ENCODE results near the gene MACROD2. TPM values are rescaled to one million over a fixed set of nuclear protein-coding genes. Genes with fewer than 3 reads are reported as not detected.

Gene MACROD2
- total RNA-seq, 1 donor from 2014 or later: not detected

GRCh38 chr20:15632680-15633079 lies 1637.4 kb downstream of the MACROD2 start:
- no peak for DNase-seq (ENCODE audit: low spot score)
- Mint-ChIP-seq H3K9me3 (peaks cover 12% of the 10 kb centered on the region), H3K27ac (no peak overlapping the region), H3K4me3 (ENCODE audit: low read depth) (no peak overlapping the region), H3K36me3 (ENCODE audit: low read depth) (no peaks in the 10 kb centered on the region), H3K27me3 (ENCODE audit: low read depth) (no peaks in the 10 kb centered on the region), H3K4me1 (ENCODE audit: low read depth) (no peaks in the 10 kb centered on the region)
- intact Hi-C loops (cut with micrococcal nuclease): no loop called here

DNA sequence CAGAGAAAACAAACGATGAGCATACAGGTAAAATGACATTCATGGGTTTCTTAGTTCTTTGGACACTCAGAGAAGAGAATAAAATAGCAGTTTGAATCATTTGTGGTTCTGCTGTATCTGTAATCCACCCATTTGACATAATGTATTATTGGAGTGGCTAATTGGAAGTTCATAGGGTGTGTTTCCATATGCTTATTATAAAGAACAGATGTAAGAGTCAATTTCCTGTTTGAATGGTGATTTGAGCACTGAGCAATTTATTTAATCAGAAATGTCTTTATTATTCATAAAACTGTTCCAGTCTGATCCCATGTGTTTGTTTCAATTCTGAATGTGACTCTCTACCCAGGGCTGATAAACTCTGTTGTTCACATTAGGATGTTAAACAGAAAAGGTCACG lies 1638.8 kb downstream of the MACROD2 start:
- H3K4me1 Mint-ChIP-seq (ENCODE audit: low read depth): no peaks in the 10 kb centered on the region
- peaks cover 10% of the 10 kb centered on the region for H3K9me3 Mint-ChIP-seq
- H3K4me3 Mint-ChIP-seq (ENCODE audit: low read depth): no peak overlapping the region
- H3K27ac Mint-ChIP-seq: no peak overlapping the region
- intact Hi-C loops (cut with micrococcal nuclease): no loop called here
- DNase-seq (ENCODE audit: low spot score): no peak
- H3K27me3 Mint-ChIP-seq (ENCODE audit: low read depth): no peaks in the 10 kb centered on the region
- H3K36me3 Mint-ChIP-seq (ENCODE audit: low read depth): no peaks in the 10 kb centered on the region

- intact Hi-C loops (cut with micrococcal nuclease): no loop called here
- no peaks in the 10 kb centered on the region for H3K36me3 Mint-ChIP-seq (ENCODE audit: low read depth)
- H3K4me3 Mint-ChIP-seq (ENCODE audit: low read depth): no peak overlapping the region
- H3K9me3 Mint-ChIP-seq: peaks cover 18% of the 10 kb centered on the region
- no peak for DNase-seq (ENCODE audit: low spot score)
- H3K27me3 Mint-ChIP-seq (ENCODE audit: low read depth): no peaks in the 10 kb centered on the region
- no peaks in the 10 kb centered on the region for H3K4me1 Mint-ChIP-seq (ENCODE audit: low read depth)
- H3K27ac Mint-ChIP-seq: no peak overlapping the region
Observed at GRCh38 chr20:15637546-15637945, 1642.2 kb downstream of the MACROD2 start.

DNA sequence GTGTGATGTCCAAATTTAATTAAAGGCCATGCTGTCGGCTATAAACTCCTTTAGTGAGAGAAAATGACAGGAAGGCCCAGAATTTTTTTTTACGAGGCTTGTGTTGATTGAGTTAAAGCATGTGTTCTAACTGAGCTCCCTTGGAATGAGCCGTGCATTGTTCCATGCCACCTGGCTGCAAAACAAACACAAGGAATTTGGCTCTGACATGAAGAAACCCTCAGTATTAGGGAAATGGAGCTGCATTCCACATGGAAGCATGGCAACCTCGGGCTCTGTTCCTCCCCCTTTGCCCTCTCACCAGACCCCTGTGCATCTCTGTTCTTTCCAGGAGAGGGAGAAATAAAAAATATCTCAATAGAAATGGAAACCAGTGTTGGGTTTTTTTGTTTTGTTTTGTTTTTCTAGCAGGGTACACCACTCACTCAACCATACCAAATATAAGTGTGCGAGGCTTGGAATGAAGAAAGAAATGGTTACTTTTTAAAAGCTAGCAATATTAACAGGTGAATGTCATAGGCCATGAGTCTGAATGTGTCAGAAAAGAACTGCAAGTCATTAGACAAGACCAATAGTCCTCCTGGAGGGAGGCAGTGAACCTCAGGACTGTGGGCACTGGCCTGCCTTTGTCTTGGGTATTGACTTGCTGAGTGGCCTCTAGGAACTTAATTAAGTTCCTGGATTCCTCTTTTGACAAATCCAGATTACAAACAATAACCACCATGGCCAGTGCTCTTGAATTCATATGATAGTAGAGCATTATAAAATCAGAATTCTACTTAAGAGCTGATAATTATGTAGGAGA lies 1642.8 kb downstream of the MACROD2 start:
- DNase-seq (ENCODE audit: low spot score): no peak
- H3K36me3 Mint-ChIP-seq (ENCODE audit: low read depth): no peaks in the 10 kb centered on the region
- H3K4me1 Mint-ChIP-seq (ENCODE audit: low read depth): no peaks in the 10 kb centered on the region
- H3K9me3 Mint-ChIP-seq: peaks cover 18% of the 10 kb centered on the region
- no peak overlapping the region for H3K27ac Mint-ChIP-seq
- no peak overlapping the region for H3K4me3 Mint-ChIP-seq (ENCODE audit: low read depth)
- no peaks in the 10 kb centered on the region for H3K27me3 Mint-ChIP-seq (ENCODE audit: low read depth)
- intact Hi-C loops (cut with micrococcal nuclease): no loop called here

GRCh38 chr20:15638816-15639215 lies 1643.5 kb downstream of the MACROD2 start:
- Mint-ChIP-seq H3K27ac (no peak overlapping the region), H3K27me3 (ENCODE audit: low read depth) (no peaks in the 10 kb centered on the region), H3K36me3 (ENCODE audit: low read depth) (no peaks in the 10 kb centered on the region), H3K9me3 (peaks cover 18% of the 10 kb centered on the region), H3K4me1 (ENCODE audit: low read depth) (no peaks in the 10 kb centered on the region), H3K4me3 (ENCODE audit: low read depth) (no peak overlapping the region)
- intact Hi-C loops (cut with micrococcal nuclease): no loop called here
- no peak for DNase-seq (ENCODE audit: low spot score)

- no peak for DNase-seq (ENCODE audit: low spot score)
- Mint-ChIP-seq H3K4me3 (ENCODE audit: low read depth) (no peak overlapping the region), H3K9me3 (peaks cover 18% of the 10 kb centered on the region), H3K36me3 (ENCODE audit: low read depth) (no peaks in the 10 kb centered on the region), H3K27me3 (ENCODE audit: low read depth) (no peaks in the 10 kb centered on the region), H3K4me1 (ENCODE audit: low read depth) (no peaks in the 10 kb centered on the region), H3K27ac (no peak overlapping the region)
- intact Hi-C loops (cut with micrococcal nuclease): no loop called here
Observed at GRCh38 chr20:15639839-15640238, 1644.5 kb downstream of the MACROD2 start.

- Mint-ChIP-seq H3K9me3 (peaks cover 23% of the 10 kb centered on the region), H3K27me3 (ENCODE audit: low read depth) (no peaks in the 10 kb centered on the region), H3K36me3 (ENCODE audit: low read depth) (no peaks in the 10 kb centered on the region), H3K4me1 (ENCODE audit: low read depth) (no peaks in the 10 kb centered on the region), H3K4me3 (ENCODE audit: low read depth) (no peak overlapping the region), H3K27ac (no peak overlapping the region)
- DNase-seq (ENCODE audit: low spot score): no peak
- intact Hi-C loops (cut with micrococcal nuclease): no loop called here
Observed at GRCh38 chr20:15642109-15642508, 1646.8 kb downstream of the MACROD2 start.

GRCh38 chr20:15642676-15643075 lies 1647.4 kb downstream of the MACROD2 start:
- H3K36me3 Mint-ChIP-seq (ENCODE audit: low read depth): no peaks in the 10 kb centered on the region
- intact Hi-C loops (cut with micrococcal nuclease): no loop called here
- no peak for DNase-seq (ENCODE audit: low spot score)
- H3K4me3 Mint-ChIP-seq (ENCODE audit: low read depth): no peak overlapping the region
- no peak overlapping the region for H3K27ac Mint-ChIP-seq
- H3K9me3 Mint-ChIP-seq: peaks cover 24% of the 10 kb centered on the region
- no peaks in the 10 kb centered on the region for H3K4me1 Mint-ChIP-seq (ENCODE audit: low read depth)
- no peaks in the 10 kb centered on the region for H3K27me3 Mint-ChIP-seq (ENCODE audit: low read depth)

- no peak overlapping the region for H3K27ac Mint-ChIP-seq
- H3K27me3 Mint-ChIP-seq (ENCODE audit: low read depth): no peaks in the 10 kb centered on the region
- H3K9me3 Mint-ChIP-seq: peaks cover 30% of the 10 kb centered on the region
- H3K4me1 Mint-ChIP-seq (ENCODE audit: low read depth): no peaks in the 10 kb centered on the region
- no peak overlapping the region for H3K4me3 Mint-ChIP-seq (ENCODE audit: low read depth)
- H3K36me3 Mint-ChIP-seq (ENCODE audit: low read depth): no peaks in the 10 kb centered on the region
- intact Hi-C loops (cut with micrococcal nuclease): no loop called here
- no peak for DNase-seq (ENCODE audit: low spot score)
Observed at GRCh38 chr20:15643713-15644112, 1648.4 kb downstream of the MACROD2 start.

- Mint-ChIP-seq H3K4me1 (ENCODE audit: low read depth) (no peaks in the 10 kb centered on the region), H3K4me3 (ENCODE audit: low read depth) (no peak overlapping the region), H3K9me3 (peaks cover 29% of the 10 kb centered on the region), H3K27me3 (ENCODE audit: low read depth) (no peaks in the 10 kb centered on the region), H3K36me3 (ENCODE audit: low read depth) (no peaks in the 10 kb centered on the region), H3K27ac (no peak overlapping the region)
- intact Hi-C loops (cut with micrococcal nuclease): no loop called here
- DNase-seq (ENCODE audit: low spot score): no peak
Observed at GRCh38 chr20:15645816-15646215, 1650.5 kb downstream of the MACROD2 start.

DNA sequence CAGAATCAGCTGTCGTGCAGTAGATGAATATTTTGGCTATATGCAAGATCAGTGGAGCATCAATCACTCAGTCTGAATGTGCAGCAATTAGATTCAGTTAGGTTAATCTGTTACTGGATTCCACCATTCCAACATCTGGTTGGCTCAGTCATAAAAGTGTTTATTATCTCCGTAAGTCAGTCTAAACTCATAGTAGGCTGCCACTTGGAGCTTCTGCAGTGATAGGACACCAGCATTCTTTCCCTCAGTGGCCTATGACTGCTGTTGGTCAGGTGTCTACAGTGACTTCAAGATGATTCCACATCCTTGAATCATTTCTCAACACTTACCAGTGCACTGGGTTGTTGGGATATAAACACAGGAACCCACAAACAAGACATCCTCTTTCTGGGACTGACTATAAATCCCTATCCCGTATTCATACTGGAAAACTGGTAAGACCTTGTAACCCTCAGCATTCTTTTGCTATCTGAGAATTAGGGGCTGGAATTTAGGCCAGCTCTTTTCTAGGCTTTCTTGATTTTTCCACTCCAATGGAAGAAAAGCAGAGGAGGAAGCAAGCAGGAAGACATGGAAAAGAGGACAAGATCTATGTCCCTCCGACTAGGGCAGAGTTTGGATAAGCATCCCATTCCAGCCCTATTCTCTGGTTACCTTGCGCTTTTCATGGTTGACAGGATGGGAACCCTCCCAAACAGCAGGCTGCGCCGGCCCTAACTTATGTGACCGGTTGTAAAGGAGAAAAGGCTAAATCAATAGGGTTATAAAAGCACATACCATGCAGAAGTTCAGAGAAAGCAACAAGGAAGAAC lies 1658.3 kb downstream of the MACROD2 start:
- H3K27ac Mint-ChIP-seq: no peak overlapping the region
- intact Hi-C loops (cut with micrococcal nuclease): no loop called here
- H3K4me1 Mint-ChIP-seq (ENCODE audit: low read depth): no peaks in the 10 kb centered on the region
- peaks cover under 1% of the 10 kb centered on the region for H3K9me3 Mint-ChIP-seq
- no peaks in the 10 kb centered on the region for H3K27me3 Mint-ChIP-seq (ENCODE audit: low read depth)
- H3K36me3 Mint-ChIP-seq (ENCODE audit: low read depth): no peaks in the 10 kb centered on the region
- DNase-seq (ENCODE audit: low spot score): no peak
- no peak overlapping the region for H3K4me3 Mint-ChIP-seq (ENCODE audit: low read depth)

GRCh38 chr20:15654208-15654649 lies 1658.9 kb downstream of the MACROD2 start:
- Mint-ChIP-seq H3K27me3 (ENCODE audit: low read depth) (no peaks in the 10 kb centered on the region), H3K4me3 (ENCODE audit: low read depth) (no peak overlapping the region), H3K4me1 (ENCODE audit: low read depth) (no peaks in the 10 kb centered on the region), H3K9me3 (no peaks in the 10 kb centered on the region), H3K36me3 (ENCODE audit: low read depth) (no peaks in the 10 kb centered on the region), H3K27ac (no peak overlapping the region)
- intact Hi-C loops (cut with micrococcal nuclease): no loop called here
- DNase-seq (ENCODE audit: low spot score): no peak

DNA sequence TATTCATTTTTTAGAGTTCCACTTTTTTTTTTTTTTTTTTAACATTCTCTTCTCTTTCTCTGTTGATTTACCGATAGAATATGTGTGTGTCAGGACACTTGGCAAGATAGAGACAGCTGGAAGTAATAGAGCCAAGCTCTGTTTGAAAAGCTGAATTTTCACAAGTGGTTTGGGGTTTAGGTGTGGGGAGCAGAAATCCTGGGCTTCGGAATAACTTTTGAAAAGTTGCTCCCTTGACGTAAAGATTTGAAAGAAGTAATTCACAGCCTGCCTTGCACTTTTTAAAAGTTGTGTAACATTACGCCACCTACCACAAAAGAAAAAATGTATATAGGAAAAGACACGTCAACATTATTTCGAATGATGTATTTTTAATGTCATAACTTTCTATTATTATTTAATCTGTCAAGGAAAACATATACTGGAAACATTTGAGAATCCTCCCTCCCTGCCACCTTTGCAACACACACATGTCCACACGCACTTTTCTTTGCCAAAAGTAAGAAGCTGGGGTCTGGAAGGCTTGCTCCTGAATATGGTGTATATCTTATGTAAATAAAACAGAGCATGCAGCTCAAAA lies 1660.1 kb downstream of the MACROD2 start:
- H3K36me3 Mint-ChIP-seq (ENCODE audit: low read depth): no peaks in the 10 kb centered on the region
- no peaks in the 10 kb centered on the region for H3K4me1 Mint-ChIP-seq (ENCODE audit: low read depth)
- H3K4me3 Mint-ChIP-seq (ENCODE audit: low read depth): no peak overlapping the region
- H3K9me3 Mint-ChIP-seq: no peaks in the 10 kb centered on the region
- H3K27ac Mint-ChIP-seq: no peak overlapping the region
- H3K27me3 Mint-ChIP-seq (ENCODE audit: low read depth): no peaks in the 10 kb centered on the region
- intact Hi-C loops (cut with micrococcal nuclease): no loop called here
- no peak for DNase-seq (ENCODE audit: low spot score)

All from activated T-helper 2 cell treated with anti-CD3 and anti-CD28 coated beads, Interferon-gamma antibody, Interleukin-2, Interleukin-4, amounts not matched to agents 10 μg/mL and 5 μg/mL and 100 μg/mL, durations not matched to agents 14 hours and 24 hours and 36 hours (primary cell).